Motor neuron (in vitro differentiated cells): Measurements from ENCODE around the gene ASPA. TPM values are rescaled to one million over a fixed set of nuclear protein-coding genes. Genes with fewer than 3 reads are reported as not detected.
"Not testable (repeated sequence)": the region's sequence is repeated elsewhere in the genome, so short reads cannot be mapped to it uniquely, and the experiment has no call there.

Source experiments
- ATAC-seq, 8 experiments: fragments of 200-7000 bp; cut with Tn5 transposase; replicated peaks in 6 of 8; 2 replicates each; pipeline ENCODE4 v1.8.0; 2021; ENCODE audit warnings: mild to moderate bottlenecking in 8 of 8, moderate library complexity in 8 of 8
- H3K27ac ChIP-seq, 2 donors: fragments of 250-450 bp; sonication (Bioruptor Pico); 2 replicates each; pipeline ENCODE4 v1.9.0; 2021; ENCODE audit warnings: antibody characterized with exemption in 2 of 2, mild to moderate bottlenecking in 2 of 2, moderate library complexity in 1 of 2
- H3K4me1 ChIP-seq, 2 donors: fragments of 250-450 bp; sonication (Bioruptor Pico); replicated peaks in 1 of 2; 2 replicates each; pipeline ENCODE4 v1.6.1; 2021; ENCODE audit warnings: antibody characterized with exemption in 2 of 2, mild to moderate bottlenecking in 2 of 2, moderate library complexity in 1 of 2
- H3K4me3 ChIP-seq, 5 donors: fragments of 250-450 bp; sonication (Bioruptor Pico); 2 replicates each; pipeline ENCODE4 v1.9.0; 2021; ENCODE audit warnings: antibody characterized with exemption in 5 of 5, mild to moderate bottlenecking in 5 of 5, moderate library complexity in 4 of 5
- WGBS, 10 experiments: fragments of 450-650 bp; shearing (Covaris generic); methylation state at CpG; one replicate each; pipeline ENCODE4 v1.0.0; 2022; 5-methylcytosine and 5-hydroxymethylcytosine counted together
- in situ Hi-C, 9 experiments: fragments of 400-800 bp; cut with MboI; loops; one replicate each; pipeline ENCODE4 v1.15.0; 2021; ENCODE audit warnings: low sequenced_read_pairs in 9 of 9, low pct_unique_long_range_greater_than_20kb in 2 of 9; ENCODE audit not compliant: unreplicated experiment in 9 of 9
- total RNA-seq, 8 experiments: library from RNA; unstranded; fragments of 300-600 nt; gene quantifications; 2 replicates each; pipeline versions ENCODE4 v1.2.3 to v1.2.4, GENCODE V29; 2022

Gene ASPA
- total RNA-seq, result 10 to 100 TPM in 2 of 8 experiments, under 1 TPM in 4, not detected in 2; 0.05 to 35.9 (median 0.46) TPM

DNA sequence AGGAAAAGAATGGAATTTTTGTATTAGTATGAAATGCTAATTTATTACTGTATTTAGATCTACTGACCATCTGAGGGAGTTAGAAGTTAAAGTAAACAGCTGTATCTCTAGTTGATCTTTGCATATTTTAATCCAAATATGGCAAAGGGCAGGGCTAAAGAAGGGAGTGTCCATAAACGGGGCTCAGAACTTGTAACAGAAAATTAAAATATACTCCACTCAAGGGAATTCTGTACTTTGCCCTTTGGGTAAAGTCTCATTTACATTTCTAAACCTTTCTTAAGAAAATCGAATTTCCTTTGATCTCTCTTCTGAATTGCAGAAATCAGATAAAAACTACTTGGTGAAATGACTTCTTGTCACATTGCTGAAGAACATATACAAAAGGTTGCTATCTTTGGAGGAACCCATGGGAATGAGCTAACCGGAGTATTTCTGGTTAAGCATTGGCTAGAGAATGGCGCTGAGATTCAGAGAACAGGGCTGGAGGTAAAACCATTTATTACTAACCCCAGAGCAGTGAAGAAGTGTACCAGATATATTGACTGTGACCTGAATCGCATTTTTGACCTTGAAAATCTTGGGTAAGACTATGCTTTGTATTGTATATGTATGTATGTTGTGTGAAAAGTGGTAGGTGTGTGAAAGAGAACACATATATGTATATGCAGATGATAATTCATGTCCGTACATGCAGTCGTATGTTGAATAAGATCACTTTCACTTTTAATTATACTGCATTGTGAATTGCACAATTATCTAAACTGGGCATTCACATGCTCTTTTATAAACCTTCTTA, at the start of gene ASPA:
ASPA (plus strand) TSS at position 186 of the 799 bp plus-strand sequence; CDS start at position 349, 163 bp downstream.
- 0 to 69% (median 53%) methylated on average over 1 to 7 of the region's 7 CpGs for WGBS, 10 experiments
- peak in 3 of 8 experiments; percentile 83 to 88 (median 84) for ATAC-seq
- Histone ChIP-seq H3K4me1 (peaks cover 7 to 8% of the 10 kb centered on the region in 2 donors), H3K4me3 (no peak within 1 kb of the TSS), H3K27ac (no peak within 1 kb of the TSS)
- in situ Hi-C loops, result no loop called here

DNA sequence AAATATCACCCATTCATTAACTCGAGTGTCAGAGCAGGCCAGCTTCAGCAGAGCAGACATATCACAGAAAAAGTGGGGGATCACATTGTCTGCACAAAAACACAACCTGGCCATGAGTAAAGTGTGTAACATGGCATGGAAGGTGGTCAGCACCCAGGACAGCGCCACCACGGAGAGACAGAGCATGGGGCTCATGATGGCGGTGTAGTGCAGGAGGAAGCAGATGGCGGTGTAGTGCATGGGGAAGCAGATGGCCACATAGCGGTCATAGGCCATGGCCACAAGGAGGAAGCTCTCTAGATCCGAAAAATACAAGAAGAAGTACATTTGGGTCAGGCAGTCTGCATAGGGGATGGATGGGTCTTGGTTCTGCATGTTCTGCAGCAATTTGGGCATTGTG, 42.6 kb upstream of the ASPA start:
- in situ Hi-C loops, H3K4me1 ChIP-seq, H3K27ac ChIP-seq, H3K4me3 ChIP-seq: not testable (repeated sequence)
- WGBS, 10 experiments, result 17 to 100% (median 20%) methylated on average over 1 of the region's 7 CpGs; no CpG with 5 or more reads in 7 of the 10 experiments
- ATAC-seq, result peak in 3 of 8 experiments; percentile 59 to 72 (median 68)

DNA sequence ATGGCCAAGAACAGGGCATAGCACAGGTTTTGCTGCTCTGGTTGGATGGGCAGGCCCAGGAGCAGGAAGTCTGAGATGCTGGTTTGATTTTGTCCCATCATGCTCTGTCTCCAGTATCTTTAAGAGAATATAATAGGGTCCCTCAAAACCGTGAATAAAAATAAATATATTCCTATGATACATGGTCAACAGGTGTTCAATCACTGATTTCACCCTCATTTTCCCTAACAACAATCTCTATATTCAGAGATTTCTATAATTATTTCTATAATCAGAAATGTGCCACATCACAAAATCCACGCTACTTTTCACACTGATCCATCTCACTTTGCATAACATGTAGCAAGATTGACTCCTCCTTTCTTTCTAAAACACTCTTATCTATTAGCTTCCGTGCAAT, 42.1 kb upstream of the ASPA start, which contains the start of gene OR1E2:
OR1E2 (minus strand) TSS at position 101 of the 400 bp plus-strand sequence; CDS start at position 101, 0 bp downstream.
- H3K4me3 ChIP-seq, result no peak within 1 kb of the TSS
- H3K27ac ChIP-seq, result no peak within 1 kb of the TSS
- WGBS, 10 experiments, result 17 to 100% (median 80%) methylated on average over 1 to 3 of the region's 3 CpGs; no CpG with 5 or more reads in 1 of the 10 experiments
- in situ Hi-C loops, result no loop called here
- ATAC-seq, result no peak
- H3K4me1 ChIP-seq, result no peaks in the 10 kb centered on the region

DNA sequence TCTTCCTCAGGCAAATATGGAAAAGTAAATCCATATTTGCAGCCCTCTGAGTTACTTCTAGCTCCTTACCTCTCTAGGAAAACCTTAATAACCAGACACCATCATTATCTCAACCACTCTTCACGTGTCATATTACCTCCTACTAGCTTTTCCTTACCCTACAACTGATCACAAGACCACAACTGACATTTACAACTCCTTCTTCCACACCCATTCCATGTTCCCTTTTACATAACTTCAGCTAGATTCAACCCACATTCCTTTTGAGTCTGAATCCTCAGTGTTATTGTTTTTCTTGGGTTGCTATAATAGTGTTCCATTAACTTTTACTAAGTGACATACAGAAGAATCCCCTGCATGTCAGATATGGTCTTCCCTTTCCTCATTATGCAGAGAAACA, 37.4 kb upstream of the ASPA start:
- in situ Hi-C loops, result no loop called here
- Histone ChIP-seq H3K27ac (no peak overlapping the region), H3K4me1 (no peaks in the 10 kb centered on the region), H3K4me3 (no peak overlapping the region)
- ATAC-seq, result peak in 2 of 8 experiments; percentile 75 to 93
- 0 to 100% (median 25%) methylated on average over 1 of the region's 1 CpG; no CpG with 5 or more reads in 2 of the 10 experiments for WGBS, 10 experiments

DNA sequence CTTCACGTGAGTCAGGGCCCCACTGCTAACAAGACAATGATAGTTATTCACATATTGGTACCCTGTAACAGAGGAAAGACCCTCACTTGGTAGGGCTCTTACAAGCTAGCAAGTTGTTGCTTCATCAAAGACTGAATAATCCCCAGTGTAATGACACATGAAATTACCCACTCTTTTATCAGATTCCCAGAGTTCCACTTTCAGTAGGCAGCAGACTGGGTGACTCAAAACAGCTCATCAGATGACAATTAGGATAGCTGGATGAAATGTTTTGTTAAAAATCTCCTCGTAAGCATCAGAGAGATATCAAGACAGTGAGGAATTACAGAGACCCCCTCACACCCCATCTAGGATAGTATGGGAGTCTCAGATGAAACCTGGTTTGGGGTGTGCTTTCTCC, 35.3 kb upstream of the ASPA start:
- ATAC-seq, result peak in 1 of 8 experiments; percentile 50
- Histone ChIP-seq H3K4me1 (no peaks in the 10 kb centered on the region), H3K27ac (no peak overlapping the region), H3K4me3 (no peak overlapping the region)
- in situ Hi-C loops, result no loop called here
- 0 to 100% (median 83%) methylated on average over 1 to 2 of the region's 2 CpGs; no CpG with 5 or more reads in 1 of the 10 experiments for WGBS, 10 experiments

DNA sequence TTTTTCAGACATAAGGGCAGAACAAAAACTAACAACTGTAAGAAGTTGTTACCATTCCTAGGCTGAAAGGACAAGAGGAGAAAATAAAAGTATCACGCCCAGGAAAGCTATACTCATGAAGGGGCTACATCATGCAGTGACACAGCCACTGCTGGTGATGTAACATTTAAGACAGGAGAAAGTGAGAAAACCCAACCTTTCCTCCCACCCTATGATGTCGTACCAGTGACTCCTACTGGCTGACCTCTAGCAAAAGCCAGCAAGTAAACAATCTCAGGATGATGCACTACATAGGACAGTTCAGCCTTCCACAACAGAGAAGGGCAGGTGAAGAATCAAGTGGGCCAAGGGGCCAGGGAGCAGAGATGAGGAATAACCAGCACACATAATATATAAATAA, 28.2 kb upstream of the ASPA start:
- Histone ChIP-seq H3K27ac (no peak overlapping the region), H3K4me3 (no peak overlapping the region), H3K4me1 (no peaks in the 10 kb centered on the region)
- in situ Hi-C loops, result no loop called here
- 0 to 100% (median 69%) methylated on average over 1 to 2 of the region's 2 CpGs; no CpG with 5 or more reads in 2 of the 10 experiments for WGBS, 10 experiments
- ATAC-seq, result peak in 4 of 8 experiments; percentile 43 to 93 (median 74)

DNA sequence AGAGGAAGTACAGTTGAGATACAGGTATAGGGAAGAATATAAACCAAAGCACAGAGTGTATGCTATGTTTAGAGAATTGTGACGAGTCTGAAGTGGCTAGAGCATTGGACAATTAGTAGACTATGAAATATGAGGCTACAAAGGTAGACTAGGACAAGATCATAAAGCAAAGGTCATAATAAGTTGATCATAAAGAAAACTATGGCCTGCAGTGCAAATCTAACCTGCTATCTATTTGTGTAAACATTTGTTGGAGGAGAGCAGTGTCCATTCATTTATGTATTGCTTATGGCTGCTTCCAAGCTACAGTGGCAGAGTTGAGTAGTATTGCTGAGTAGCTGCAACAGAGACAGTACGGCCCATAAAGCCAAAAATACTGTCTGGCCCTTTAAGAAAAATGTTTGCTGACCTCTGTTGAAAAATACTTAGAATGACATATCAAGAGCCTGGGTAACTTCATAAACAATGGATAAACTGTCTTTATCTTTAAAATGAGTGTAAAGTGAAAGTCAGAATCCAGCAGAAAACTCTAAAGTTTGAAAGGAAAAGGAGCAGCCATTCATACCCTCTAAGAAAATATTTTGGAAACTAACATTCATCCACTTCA, 27.6 kb upstream of the ASPA start:
- no peak overlapping the region for H3K4me3 ChIP-seq
- in situ Hi-C loops, result no loop called here
- no peaks in the 10 kb centered on the region for H3K4me1 ChIP-seq
- ATAC-seq, result peak in 3 of 8 experiments; percentile 27 to 47 (median 43)
- WGBS, 10 experiments, result 14 to 100% (median 72%) methylated on average over 1 to 2 of the region's 2 CpGs
- H3K27ac ChIP-seq, result no peak overlapping the region

DNA sequence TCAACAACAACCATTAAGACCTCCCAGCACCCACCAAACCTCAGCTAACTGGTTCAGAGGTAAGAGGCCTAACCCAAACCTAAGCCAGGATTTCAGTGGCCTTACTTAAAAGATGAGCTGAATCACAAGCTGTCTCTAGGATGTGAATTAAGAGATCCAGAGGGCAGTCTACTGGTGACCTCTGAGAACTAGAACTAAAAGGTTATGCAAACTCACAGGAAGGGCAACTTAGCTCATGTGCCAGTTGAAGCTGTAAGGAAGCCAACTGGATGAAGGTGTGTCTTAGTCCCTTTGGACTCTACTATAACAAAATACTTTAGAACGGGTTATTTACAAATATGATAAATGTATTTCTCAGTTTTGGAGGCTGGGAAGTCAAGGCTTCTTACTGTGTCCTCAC, 9.4 kb upstream of the ASPA start:
- 71 to 100% (median 83%) methylated on average over 1 of the region's 1 CpG; no CpG with 5 or more reads in 7 of the 10 experiments for WGBS, 10 experiments
- not testable (repeated sequence) for ATAC-seq, H3K4me1 ChIP-seq, H3K4me3 ChIP-seq, H3K27ac ChIP-seq
- in situ Hi-C loops, result loop anchor here in 1 of 9 experiments (25.0 kb wide), 1 partner anchor 96 kb away; the partner anchor contains the start of gene TRPV3

DNA sequence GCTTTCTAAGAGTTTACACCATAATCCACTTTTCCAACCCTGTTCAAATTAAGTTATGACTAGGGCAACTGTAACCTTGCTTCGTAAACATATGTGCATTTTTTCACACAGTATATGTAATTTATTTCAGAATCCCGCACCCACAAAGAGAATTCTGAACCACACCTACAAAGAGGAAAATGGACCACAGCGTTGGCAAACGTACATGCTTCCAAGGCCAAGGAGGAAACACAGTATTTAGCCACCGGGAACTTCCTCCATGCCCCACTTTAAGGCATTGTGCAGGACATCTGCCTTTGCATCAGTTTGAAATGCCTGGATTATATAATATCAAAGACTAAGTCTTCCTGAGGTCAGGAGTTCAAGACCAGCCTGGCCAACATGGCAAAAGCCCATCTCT, 6.3 kb upstream of the ASPA start:
- peak in 3 of 8 experiments; percentile 23 to 33 (median 23) for ATAC-seq

DNA sequence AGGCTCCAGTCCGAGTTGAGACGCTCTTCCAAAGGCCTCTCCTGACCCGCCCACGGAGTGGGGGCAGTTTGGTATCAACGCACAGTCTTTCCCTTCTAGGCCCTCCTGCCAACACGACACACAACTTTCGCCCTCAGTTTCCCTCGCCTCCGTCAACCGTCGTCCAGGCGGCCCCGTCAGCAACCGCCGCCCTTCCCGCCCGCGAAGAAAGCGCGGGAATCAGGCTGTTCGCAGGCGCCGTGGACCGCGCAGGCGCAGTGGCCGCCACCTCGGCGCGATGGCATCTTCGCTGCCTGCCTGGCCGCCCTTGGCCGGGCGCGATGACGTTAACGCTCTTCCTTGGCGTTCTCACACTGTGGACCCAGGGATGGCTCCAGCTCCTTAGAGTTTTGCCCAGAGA, 4.2 kb upstream of the ASPA start, which contains the start of gene SPATA22:
SPATA22 (minus strand) TSS at position 221 of the 400 bp plus-strand sequence. CDS start 2,494 bp downstream, outside the sequence.
- Histone ChIP-seq H3K4me1 (peaks cover 7 to 8% of the 10 kb centered on the region in 2 donors), H3K4me3 (no peak within 1 kb of the TSS), H3K27ac (no peak within 1 kb of the TSS)
- ATAC-seq, result no peak
- in situ Hi-C loops, result loop anchor here in 1 of 9 experiments (25.0 kb wide), 1 partner anchor 91 kb away; the partner anchor contains the start of gene TRPV3
- WGBS, 10 experiments, result 94 to 100% (median 100%) methylated on average over 1 to 15 of the region's 38 CpGs; no CpG with 5 or more reads in 5 of the 10 experiments

More for the DNA sequence above, 6.3 kb upstream of the ASPA start:
- Histone ChIP-seq H3K27ac (no peak overlapping the region), H3K4me3 (no peak overlapping the region), H3K4me1 (peaks cover 0 to under 1% of the 10 kb centered on the region in 2 donors)
- 0 to 100% (median 53%) methylated on average over 1 to 5 of the region's 5 CpGs; no CpG with 5 or more reads in 1 of the 10 experiments for WGBS, 10 experiments
- in situ Hi-C loops, result loop anchor here in 1 of 9 experiments (25.0 kb wide), 1 partner anchor 93 kb away; the partner anchor contains the start of gene TRPV3

DNA sequence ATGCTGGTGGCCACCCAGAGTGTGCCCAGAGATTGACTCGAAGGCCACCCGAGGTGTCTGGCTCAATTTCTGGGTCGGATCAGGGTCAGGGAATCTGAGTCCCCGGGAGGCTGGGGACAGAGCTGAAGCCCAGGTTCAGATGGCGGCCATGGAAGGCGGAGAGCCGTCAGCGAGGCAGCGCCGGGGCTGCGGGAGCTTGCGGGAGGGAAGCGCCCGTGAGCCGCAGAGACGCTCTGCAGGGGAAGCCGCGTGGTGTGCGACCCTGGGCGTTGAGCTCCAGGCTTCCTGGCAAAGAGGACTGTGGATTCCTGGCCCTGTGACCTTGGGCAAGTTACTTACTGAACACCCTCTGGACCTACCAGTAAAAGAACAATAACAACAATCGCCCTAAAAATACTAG, 3.7 kb upstream of the ASPA start:
- WGBS, 10 experiments, result 83 to 100% (median 100%) methylated on average over 1 of the region's 21 CpGs; no CpG with 5 or more reads in 7 of the 10 experiments
- H3K4me3 ChIP-seq, result no peak overlapping the region
- no peak for ATAC-seq
- in situ Hi-C loops, result loop anchor here in 1 of 9 experiments (25.0 kb wide), 1 partner anchor 90 kb away; the partner anchor contains the start of gene TRPV3
- no peak overlapping the region for H3K27ac ChIP-seq
- H3K4me1 ChIP-seq, result peaks cover 7 to 8% of the 10 kb centered on the region in 2 donors

DNA sequence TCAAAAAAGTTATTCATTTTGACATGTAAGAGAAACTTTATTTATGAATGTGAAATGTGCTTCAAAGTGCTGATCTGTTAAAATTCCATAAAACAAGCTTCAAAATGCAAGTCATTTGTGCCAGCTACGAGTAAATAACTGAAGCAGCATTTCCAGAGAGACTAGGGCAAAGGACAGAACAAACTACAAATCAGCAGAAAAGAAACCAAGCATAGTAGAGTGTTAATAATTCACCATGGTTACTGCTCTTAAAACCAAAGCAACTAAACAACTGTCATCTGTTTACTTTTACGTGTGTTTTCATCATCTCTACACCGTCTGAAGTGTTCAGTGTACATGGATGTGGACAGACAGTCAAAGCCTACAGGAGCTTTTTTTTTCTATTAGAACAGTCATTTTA, 1.6 kb upstream of the ASPA start:
- Histone ChIP-seq H3K4me3 (no peak overlapping the region), H3K4me1 (peaks cover 7 to 8% of the 10 kb centered on the region in 2 donors), H3K27ac (no peak overlapping the region)
- WGBS, 10 experiments, result 3 to 83% (median 28%) methylated on average over 1 to 3 of the region's 3 CpGs
- peak in 6 of 8 experiments; percentile 24 to 89 (median 32) for ATAC-seq
- in situ Hi-C loops, result loop anchor here in 1 of 9 experiments (25.0 kb wide), 1 partner anchor 88 kb away; the partner anchor contains the start of gene TRPV3
